ENCODE data around the gene ADARB2.

ADARB2 gene

DNA sequence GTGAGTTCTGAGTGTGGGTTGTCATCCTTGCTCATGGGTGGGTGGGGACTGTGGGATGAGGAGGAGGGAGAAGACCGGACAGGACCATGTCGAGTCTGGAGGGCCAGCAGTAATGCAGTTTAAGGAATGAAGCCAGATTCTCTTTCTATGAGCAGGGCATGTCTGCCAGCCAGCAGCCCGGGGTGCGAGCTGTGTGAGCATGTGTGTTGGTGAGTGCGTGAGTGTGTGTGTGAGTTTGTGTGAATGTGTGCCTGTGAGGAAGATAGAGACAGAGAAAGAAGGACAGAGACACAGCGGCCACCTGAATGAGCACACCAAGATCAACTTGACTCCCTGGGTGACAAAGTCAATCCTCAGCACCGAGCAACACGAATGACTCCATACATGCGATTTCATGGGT lies 52.3 kb downstream of the ADARB2 start:
- DNase-seq: no peak

DNA sequence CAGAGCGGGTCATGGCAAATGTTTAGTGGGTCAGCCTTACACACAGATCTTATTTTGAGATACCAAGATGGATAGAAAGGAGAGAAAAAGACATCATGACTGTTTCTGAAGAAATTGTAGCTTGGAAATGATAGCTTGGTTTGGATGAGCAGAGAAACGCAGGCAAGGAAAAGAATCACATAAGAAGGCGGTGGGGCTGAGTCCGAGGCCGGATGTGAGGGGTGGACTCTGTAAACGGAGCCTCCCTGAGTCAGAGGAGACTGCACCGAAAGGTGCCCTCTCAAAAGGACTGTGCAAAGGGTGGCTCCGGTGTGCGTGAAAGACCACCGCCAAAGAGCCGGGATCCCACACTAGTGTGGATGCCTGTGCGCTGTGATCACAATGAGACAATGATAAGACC lies 53.7 kb downstream of the ADARB2 start:
- no peak for DNase-seq

GRCh38 chr10:1679821-1680650 lies 57.3 kb downstream of the ADARB2 start:
- no peak for DNase-seq

DNA sequence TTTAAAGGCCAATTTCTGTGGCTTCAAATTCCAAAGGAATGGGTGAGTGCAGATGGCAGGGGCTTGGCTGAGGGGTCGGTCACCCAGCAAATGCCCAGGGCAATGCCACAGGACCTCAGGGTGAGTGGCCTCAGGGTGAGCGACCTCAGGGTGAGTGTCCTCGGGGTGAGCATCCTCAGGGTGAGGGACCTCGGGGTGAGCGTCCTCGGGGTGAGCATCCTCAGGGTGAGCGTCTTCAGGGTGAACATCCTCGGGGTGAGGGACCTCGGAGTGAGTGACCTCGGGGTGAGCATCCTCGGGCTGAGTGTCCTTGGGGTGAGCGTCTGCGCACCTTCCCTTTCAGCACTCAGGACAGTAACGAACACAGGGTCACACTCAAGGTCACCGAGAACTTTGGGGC lies 59.2 kb downstream of the ADARB2 start:
- DNase-seq: no peak

DNA sequence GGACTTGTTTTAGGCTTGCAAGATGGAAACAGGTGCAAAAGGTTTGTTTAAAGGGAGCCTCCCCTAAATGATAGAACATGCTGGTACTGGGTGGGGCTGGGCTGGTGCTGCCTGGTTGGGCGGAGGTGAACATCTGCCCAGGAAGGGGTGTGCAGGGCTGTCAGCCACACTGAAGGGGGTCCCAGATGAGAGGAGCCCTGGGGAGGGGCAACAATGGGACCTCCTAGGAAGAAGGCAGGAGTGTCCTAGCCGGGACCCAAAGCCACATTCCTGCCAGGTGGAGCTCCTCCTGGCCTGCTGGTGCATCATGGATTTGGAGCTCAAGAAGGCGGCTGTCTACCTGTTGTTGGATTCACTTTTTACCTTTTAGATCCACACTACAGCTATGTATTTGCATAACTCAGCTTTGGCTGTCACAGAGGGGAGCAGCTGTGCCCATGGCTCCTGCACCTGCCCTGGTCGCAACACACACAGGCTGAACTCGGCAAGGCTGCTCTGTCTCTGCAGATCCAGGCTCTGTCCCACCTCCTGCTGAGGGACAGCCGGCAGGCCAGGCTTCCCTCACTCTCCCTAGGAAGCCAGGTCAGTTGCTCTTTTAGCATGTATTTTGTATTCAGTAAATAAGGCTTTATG lies 59.9 kb downstream of the ADARB2 start:
- DNase-seq: no peak

- no peak for DNase-seq
Observed at GRCh38 chr10:1674501-1674900, 62.8 kb downstream of the ADARB2 start.

GRCh38 chr10:1673568-1674345 lies 63.6 kb downstream of the ADARB2 start:
- DNase-seq: no peak

DNA sequence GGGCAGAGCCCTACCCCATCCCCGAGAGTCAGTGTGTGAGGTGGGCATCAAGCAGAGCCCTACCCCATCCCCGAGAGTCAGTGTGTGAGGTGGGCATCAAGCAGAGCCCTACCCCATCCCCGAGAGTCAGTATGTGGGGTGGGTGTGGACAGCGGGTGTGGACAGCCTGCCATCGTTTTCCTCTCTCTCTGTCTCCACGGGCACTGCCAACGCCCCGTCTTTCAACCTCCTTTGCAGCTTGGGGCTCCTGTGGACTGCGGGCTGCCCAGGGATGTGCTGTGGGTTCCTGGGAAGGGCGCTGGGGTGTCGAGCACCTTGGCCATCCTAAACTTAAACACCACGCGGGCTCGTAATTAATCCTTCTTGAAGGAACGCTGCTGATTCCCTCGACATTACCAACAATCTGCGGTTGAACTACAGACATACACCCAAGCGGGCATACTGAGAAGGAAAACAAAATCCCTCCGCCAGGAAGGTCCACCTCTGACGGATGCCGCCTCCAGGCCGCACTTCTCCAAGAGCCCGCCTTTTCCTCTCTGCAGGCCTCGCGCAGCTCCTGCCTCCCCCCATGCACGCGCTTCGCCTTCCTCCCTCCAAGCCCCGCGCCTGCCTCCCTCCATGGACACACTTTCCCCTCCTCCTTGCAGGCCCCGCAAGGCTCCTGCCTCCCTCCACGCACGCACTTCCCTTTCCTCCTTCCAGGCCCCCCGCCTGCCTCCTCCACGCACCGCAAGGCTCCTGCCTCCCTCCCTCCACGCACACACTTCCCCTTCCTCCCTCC lies 65.1 kb downstream of the ADARB2 start:
- DNase-seq: no peak

DNA sequence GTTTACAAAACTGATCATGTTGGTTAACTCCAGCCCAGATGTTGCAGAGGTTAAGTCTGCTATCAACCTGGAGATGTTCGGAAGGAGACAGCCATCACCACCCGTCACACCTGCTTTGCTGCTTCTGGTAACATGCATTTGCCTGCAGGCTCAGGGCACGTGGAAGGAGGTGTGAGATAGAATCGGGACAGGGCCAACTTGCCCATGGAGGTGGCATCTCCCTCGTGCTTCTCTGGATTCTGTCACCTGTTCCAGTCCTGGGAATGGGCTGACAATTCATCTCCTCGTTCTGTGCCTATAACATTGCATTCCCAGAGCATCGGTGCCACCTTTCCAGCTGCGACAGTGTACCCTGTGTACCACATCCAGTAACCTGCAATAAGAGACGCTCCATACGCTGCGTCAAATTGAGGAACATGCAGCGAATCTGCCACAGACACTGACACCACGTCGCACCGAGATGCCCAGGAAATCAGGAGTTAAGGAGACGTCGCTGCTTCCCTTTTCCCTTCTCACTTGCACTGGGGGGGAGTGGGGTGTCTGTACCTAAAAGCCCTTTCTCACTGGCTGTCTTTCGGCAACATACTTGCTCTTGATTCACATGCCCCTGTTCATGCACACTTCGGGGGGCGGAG lies 65.8 kb downstream of the ADARB2 start:
- no peak for DNase-seq

DNA sequence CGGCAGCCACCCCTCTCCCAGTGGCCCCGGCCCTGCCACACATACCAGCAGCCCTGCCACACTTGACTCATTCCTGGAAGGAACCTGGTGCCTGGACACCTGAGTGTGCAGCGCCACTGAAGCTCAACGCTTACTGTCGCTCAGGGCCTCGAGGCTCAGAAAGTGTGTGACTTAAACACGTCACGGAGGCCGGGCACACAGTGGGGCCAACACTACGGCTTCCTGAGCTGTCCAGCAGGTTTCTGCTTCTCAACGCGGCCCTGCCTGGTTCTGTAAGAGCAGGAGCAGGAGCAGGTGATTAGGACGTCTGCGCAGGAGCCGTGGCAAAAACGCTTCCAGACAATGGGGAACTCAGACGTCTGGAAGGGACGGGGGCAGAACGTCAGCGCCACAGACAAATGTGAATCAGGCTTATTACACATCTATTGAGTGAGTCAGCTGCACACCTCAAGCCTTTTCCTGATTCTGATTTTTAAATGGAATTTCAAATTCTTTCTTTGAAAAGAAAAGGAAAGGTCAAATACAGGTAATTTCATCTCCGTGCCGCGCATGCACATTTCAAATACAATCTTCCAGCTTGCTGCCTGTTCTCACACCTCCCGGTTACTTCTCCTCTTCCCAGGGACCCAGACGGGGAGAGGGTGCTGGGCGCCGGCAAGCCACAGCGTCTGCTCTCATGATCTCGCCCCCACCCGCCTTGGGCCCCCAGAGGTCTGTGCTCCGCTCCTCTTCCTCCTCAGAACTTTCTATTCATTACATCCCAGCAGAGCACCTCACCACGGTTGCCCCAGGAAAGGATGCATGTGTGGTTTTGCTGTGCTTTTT lies 66.6 kb downstream of the ADARB2 start:
- DNase-seq: no peak

DNA sequence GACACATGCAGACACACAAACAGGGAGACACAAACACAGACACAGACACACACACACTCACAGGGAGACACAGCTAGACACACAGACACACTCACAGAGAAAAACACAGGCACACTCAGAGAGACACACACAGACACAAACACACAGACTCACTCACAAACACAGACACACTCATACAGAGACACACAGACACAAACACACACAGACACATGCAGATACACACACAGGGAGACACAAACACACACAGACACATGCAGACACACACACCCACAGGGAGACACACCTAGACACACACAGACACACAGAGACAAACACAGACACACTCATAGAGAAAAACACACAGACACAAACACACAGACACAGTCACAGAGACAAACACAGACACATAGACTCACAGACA lies 67.9 kb downstream of the ADARB2 start:
- DNase-seq: no peak

- no peak for DNase-seq
Observed at GRCh38 chr10:1668399-1668798, 68.9 kb downstream of the ADARB2 start.

DNA sequence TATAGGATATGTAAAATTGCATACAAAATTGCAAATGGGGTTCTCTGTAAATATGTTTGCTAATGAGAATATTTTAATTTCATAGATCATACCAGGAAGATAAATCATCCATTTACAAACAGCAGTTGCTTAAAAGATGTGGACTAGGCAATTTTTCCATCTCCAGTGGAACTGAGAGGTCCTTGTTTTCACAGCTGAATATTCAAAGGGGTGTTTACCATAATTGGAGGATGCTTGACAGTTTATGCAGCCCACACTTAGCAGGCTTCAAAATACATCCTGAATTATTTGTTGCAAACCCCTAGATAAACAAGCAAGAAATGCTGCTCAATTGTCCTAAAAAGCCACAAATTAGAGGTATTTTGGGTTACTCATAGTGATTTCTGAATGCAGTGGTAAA lies 69.9 kb downstream of the ADARB2 start:
- DNase-seq: no peak

- no peak for DNase-seq
Observed at GRCh38 chr10:1666147-1666546, 71.2 kb downstream of the ADARB2 start.

GRCh38 chr10:1665681-1666080 lies 71.6 kb downstream of the ADARB2 start:
- DNase-seq: no peak

- no peak for DNase-seq
Observed at GRCh38 chr10:1665021-1665661, 72.2 kb downstream of the ADARB2 start.

- no peak for DNase-seq
Observed at GRCh38 chr10:1664333-1664964, 72.9 kb downstream of the ADARB2 start.

GRCh38 chr10:1663226-1663625 lies 74.1 kb downstream of the ADARB2 start:
- DNase-seq: no peak

DNA sequence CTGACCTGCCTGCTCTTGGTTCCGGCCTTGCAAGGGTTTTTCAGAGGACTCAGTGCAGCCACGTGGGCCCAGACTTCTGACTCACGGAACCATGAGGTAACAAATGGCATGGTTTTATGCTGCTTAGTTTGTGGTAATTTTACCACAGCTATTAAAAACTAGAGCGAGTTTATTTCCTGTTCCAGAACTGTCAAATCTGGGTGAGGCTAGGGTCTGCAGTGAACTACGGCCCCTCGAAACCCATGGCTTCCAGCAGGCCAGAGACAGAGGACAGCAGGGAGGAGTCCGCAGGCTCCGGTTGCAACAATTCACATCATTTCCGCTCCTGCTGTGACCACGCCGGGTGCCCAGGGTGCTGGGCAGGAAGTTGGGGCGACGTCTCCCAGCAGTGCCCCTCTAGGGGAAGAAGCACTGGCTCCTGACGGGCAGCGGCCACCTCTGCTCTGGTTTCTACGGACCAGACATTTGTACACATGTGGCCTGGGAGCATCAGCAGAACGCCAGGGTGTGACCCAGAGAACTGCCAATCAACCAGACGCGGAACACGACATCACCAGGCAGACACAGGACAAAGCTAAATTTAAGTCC lies 74.8 kb downstream of the ADARB2 start:
- DNase-seq: no peak

DNA sequence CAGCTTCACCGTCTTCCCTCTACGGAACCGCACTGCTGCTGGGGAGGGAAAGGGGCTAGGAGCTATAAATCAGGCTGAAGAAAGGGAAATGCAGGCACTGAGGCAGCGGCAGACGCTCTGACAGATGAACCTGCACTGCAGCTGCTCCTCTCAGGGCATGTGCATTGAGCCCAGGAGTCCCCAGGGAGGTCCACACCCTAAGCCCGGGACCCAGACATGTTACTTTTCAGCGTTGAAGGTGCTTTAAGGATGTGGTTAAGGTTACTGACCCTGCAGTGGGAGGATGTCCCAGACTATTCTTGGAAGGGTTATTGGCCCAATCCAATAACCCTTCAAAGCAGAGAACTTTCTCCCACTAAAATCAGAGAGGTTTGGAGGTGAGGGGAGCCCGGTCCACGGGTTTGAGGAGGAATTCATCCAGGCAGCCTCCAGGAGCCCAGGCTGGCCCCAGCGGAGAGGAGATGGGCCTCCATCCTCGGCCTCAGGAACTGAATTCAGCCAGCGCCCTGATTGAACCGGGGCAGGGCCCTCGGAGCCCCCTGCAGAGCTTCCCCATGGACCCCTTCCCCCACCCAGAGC lies 75.4 kb downstream of the ADARB2 start:
- no peak for DNase-seq
